SK-N-MC (cell line): ENCODE data around the gene ATMIN.

Source experiments
- EZH2 ChIP-seq: fragments of 200-600 bp; sonication (generic); IDR thresholded peaks from one replicate; pipeline ENCODE4 v1.6.1; 2017; ENCODE audit warnings: antibody characterized with exemption
- FOXP2 ChIP-seq: optimal IDR thresholded peaks from 2 replicates; pipeline ENCODE3; 2011; ENCODE audit warnings: mild to moderate bottlenecking, moderate library complexity; ENCODE audit not compliant: insufficient read depth; ENCODE audit errors: extremely low read length, control extremely low read depth
- POLR2AphosphoS5 ChIP-seq: IDR thresholded peaks from 2 replicates; pipeline ENCODE4 v1.6.1; 2012; ENCODE audit warnings: mild to moderate bottlenecking, low read depth, low read length, borderline replicate concordance

- no peak for TF ChIP-seq POLR2AphosphoS5
- TF ChIP-seq EZH2, result no peak
- no peak for TF ChIP-seq FOXP2
Observed at GRCh38 chr16:80990577-80990976, 45.1 kb upstream of the ATMIN start.
